ENCODE measurements around the gene CST3. TPM values are rescaled to one million over a fixed set of nuclear protein-coding genes. Genes with fewer than 3 reads are reported as not detected.

Gene CST3
- total RNA-seq, 2 donors from 2014 or later, result 131 to 177 TPM

DNA sequence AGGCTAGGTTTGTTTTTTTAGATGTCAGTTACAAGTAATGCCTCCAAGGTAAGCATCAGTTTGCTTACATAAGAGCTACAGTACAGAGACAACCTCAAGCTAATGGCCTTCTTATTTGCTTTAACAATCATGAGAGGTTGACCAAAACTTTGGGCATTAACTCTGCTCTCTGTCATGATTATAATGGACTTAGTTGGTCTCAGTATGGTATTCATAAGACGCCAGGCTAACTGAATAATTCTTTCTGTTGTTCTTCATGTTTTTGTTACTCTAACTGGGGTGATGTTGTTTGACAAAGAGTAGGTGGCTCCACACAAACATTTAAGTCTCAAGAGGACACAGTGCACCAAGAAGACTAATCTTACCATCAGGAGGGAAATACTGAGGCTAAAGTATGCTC lies 41.8 kb downstream of the CST3 start:
- Histone ChIP-seq H3K4me1 (ENCODE audit: control insufficient read depth, insufficient read depth, low read length) (no peaks in the 10 kb centered on the region), H3K9ac (ENCODE audit: extremely low read depth, low read length, poor library complexity, severe bottlenecking) (no peak overlapping the region), H3K9me3 (ENCODE audit: control insufficient read depth, low read length) (no peaks in the 10 kb centered on the region), H3K27me3 (ENCODE audit: control insufficient read depth, insufficient read depth, low read length, poor library complexity, severe bottlenecking) (no peaks in the 10 kb centered on the region), H3K4me3 (ENCODE audit: low read length) (no peak overlapping the region), H3K27ac (ENCODE audit: low read depth, low read length) (no peak overlapping the region), H3K36me3 (ENCODE audit: control insufficient read depth, insufficient read depth, low read length) (no peaks in the 10 kb centered on the region)
- TF ChIP-seq, protein P1, sequence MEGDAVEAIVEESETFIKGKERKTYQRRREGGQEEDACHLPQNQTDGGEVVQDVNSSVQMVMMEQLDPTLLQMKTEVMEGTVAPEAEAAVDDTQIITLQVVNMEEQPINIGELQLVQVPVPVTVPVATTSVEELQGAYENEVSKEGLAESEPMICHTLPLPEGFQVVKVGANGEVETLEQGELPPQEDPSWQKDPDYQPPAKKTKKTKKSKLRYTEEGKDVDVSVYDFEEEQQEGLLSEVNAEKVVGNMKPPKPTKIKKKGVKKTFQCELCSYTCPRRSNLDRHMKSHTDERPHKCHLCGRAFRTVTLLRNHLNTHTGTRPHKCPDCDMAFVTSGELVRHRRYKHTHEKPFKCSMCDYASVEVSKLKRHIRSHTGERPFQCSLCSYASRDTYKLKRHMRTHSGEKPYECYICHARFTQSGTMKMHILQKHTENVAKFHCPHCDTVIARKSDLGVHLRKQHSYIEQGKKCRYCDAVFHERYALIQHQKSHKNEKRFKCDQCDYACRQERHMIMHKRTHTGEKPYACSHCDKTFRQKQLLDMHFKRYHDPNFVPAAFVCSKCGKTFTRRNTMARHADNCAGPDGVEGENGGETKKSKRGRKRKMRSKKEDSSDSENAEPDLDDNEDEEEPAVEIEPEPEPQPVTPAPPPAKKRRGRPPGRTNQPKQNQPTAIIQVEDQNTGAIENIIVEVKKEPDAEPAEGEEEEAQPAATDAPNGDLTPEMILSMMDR (conservative IDR thresholded peaks at IDR 0.05), result no peak
- WGBS, 2 experiments (ENCODE audit: insufficient coverage in 1 of 2, insufficient read length in 1 of 2), result 91% methylated on average over 1 of the region's 1 CpG; no CpG with 5 or more reads in 1 of the 2 experiments
- Mint-ChIP-seq H3K4me3 (no peak overlapping the region), H3K36me3 (ENCODE audit: low read depth) (no peaks in the 10 kb centered on the region), H3K27ac (no peak overlapping the region), H3K4me1 (peaks cover 2% of the 10 kb centered on the region), H3K27me3 (ENCODE audit: insufficient read depth) (no peaks in the 10 kb centered on the region), H3K9me3 (peaks cover 3% of the 10 kb centered on the region)
- DNase-seq, result no peak

DNA sequence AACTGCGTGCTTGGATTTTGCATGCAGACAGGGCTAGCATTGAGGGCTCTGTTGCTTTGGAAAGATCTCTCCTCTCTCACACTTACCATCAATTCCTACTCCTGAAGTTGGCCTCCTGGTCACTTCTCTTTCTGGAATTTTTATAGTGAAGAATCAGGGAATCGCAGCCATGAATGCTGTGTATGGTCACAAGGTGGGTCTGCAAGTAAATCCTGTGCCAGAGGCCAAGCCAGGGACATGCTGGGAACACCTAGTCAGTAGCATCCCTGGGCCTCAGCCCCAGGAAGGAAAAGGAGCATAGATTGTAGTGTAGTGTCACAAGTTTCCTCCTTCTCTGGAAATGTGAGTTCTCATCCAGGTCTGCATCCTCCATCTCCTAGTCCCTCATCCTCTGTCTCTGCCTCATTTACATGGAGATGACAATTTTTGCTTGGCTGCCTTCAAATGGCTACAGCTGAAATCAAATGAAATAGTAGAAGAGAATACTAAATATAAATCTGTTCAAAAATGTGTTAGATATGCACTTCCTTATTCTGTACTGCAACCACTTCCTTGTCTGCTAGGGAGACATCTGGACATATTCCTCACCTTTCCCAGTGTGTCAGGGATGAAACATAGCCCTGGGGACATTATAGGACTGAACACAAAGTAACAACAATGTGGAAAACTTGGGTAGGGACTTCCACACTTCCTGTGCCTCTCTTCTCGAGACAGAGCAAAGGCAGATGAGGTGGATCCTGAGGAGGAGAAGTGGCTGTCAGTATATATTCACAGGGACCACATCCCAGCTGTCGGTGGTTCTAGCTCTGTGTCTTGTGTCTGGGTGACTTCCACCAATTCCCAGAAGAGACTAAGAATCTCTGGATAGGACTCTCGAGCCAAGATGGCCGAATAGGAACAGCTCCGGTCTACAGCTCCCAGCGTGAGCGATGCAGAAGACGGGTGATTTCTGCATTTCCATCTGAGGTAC lies 49.0 kb downstream of the CST3 start:
- Histone ChIP-seq H3K9ac (ENCODE audit: extremely low read depth, low read length, poor library complexity, severe bottlenecking) (no peak overlapping the region), H3K36me3 (ENCODE audit: control insufficient read depth, insufficient read depth, low read length) (no peaks in the 10 kb centered on the region), H3K27ac (ENCODE audit: low read depth, low read length) (no peak overlapping the region), H3K4me3 (ENCODE audit: low read length) (peak overlapping the region; percentile 40), H3K27me3 (ENCODE audit: control insufficient read depth, insufficient read depth, low read length, poor library complexity, severe bottlenecking) (no peaks in the 10 kb centered on the region), H3K4me1 (ENCODE audit: control insufficient read depth, insufficient read depth, low read length) (no peaks in the 10 kb centered on the region), H3K9me3 (ENCODE audit: control insufficient read depth, low read length) (no peaks in the 10 kb centered on the region)
- WGBS, 2 experiments (ENCODE audit: insufficient coverage in 1 of 2, insufficient read length in 1 of 2), result 74 to 93% methylated on average over 3 to 10 of the region's 10 CpGs
- TF ChIP-seq, protein P1 (conservative IDR thresholded peaks at IDR 0.05), result no peak
- Mint-ChIP-seq H3K4me1 (no peaks in the 10 kb centered on the region), H3K36me3 (ENCODE audit: low read depth) (no peaks in the 10 kb centered on the region), H3K9me3 (peaks cover 8% of the 10 kb centered on the region), H3K4me3 (peak overlapping the region; percentile 37), H3K27ac (peak overlapping the region; percentile 39), H3K27me3 (ENCODE audit: insufficient read depth) (peaks cover 7% of the 10 kb centered on the region)
- no peak for DNase-seq

DNA sequence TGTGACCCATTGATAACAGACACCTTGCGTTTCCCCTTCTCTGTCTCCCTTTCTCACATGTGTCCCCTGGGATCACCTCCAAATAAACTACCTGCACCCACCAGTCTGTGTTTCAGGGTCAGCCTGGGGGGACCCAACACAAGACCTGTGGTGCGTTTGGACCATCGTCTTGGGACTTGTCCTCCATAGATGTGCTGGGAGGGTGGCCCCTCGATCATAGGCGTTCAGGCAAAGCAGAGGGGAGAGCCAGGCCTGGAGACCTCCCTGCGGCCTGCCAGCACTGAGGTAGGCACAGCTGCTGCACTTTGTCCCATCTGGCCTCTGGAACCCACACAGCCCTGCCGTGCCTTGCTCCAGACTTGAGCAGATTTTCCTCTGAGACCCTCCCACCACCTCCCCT lies 50.1 kb downstream of the CST3 start:
- no peak overlapping the region for H3K9ac ChIP-seq (ENCODE audit: extremely low read depth, low read length, poor library complexity, severe bottlenecking)
- 75 to 81% methylated on average over 6 to 7 of the region's 7 CpGs for WGBS, 2 experiments (ENCODE audit: insufficient coverage in 1 of 2, insufficient read length in 1 of 2)
- no peaks in the 10 kb centered on the region for H3K4me1 Mint-ChIP-seq
- no peaks in the 10 kb centered on the region for H3K9me3 ChIP-seq (ENCODE audit: control insufficient read depth, low read length)
- TF ChIP-seq, protein P1 (conservative IDR thresholded peaks at IDR 0.05), result no peak
- no peaks in the 10 kb centered on the region for H3K36me3 Mint-ChIP-seq (ENCODE audit: low read depth)
- H3K36me3 ChIP-seq (ENCODE audit: control insufficient read depth, insufficient read depth, low read length), result no peaks in the 10 kb centered on the region
- H3K27ac Mint-ChIP-seq, result no peak overlapping the region
- peaks cover 8% of the 10 kb centered on the region for H3K9me3 Mint-ChIP-seq
- DNase-seq, result no peak
- H3K27me3 Mint-ChIP-seq (ENCODE audit: insufficient read depth), result peaks cover 7% of the 10 kb centered on the region
- H3K27ac ChIP-seq (ENCODE audit: low read depth, low read length), result no peak overlapping the region
- H3K4me1 ChIP-seq (ENCODE audit: control insufficient read depth, insufficient read depth, low read length), result no peaks in the 10 kb centered on the region
- no peak overlapping the region for H3K4me3 Mint-ChIP-seq
- no peak overlapping the region for H3K4me3 ChIP-seq (ENCODE audit: low read length)
- no peaks in the 10 kb centered on the region for H3K27me3 ChIP-seq (ENCODE audit: control insufficient read depth, insufficient read depth, low read length, poor library complexity, severe bottlenecking)
